GM18507 (cell line): ENCODE data around the gene TRIO.
"Not testable (repeated sequence)": the region's sequence is repeated elsewhere in the genome, so short reads cannot be mapped to it uniquely, and the experiment has no call there.

Source experiments
- DNase-seq: peaks from one replicate; pipeline ENCODE4 v3.0.0; 2011; ENCODE audit warnings: low read depth; ENCODE audit not compliant: insufficient read length; ENCODE audit errors: extremely low spot score
- FAIRE-seq: peaks from 2 replicates; lab custom pipeline; 2011; peaks lifted over from hg19 to GRCh38; lab: Jason Lieb, UNC

Gene TRIO

DNA sequence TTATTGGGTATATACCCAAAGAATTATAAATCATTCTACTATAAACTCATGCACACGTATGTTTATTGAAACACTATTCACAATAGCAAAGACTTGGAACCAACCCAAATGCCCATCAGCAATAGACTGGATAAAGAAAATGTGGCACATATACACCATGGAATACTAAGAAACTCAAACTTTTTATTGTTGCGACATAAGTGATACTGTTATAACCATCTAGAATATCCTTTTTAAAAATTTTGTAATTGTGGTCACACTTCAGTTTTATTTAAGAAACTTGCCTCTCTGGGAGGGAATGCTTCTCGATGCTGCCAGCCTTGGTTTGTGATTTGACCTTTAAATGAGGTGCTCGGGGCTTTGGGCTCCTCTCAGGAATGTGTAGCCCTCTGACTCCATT, 237.6 kb downstream of the TRIO start:
- FAIRE-seq: no peak
- DNase-seq: no peak

- DNase-seq (no peak), FAIRE-seq (no peak)
Observed at GRCh38 chr5:14382640-14383039, 239.5 kb downstream of the TRIO start.

DNA sequence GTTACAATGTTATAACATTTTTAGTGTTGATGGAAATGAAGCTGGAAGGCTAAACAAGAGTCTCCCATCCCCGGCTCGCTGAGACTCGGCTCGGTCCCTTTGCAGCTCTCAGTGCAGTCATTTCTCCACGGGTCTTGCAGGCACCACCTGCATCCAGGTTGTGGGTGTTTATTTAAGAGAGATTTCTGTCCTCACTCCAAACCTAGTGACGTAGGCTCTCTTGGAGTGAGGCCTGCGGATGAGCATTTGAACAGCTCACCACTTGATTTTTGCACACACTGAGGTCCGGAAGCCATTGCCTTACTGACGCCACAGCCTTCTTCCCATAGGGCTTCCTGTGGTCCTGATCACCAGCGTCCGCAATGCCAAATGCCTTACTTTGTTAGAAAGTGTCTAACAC, 240.8 kb downstream of the TRIO start:
- DNase-seq (no peak), FAIRE-seq (no peak)

DNA sequence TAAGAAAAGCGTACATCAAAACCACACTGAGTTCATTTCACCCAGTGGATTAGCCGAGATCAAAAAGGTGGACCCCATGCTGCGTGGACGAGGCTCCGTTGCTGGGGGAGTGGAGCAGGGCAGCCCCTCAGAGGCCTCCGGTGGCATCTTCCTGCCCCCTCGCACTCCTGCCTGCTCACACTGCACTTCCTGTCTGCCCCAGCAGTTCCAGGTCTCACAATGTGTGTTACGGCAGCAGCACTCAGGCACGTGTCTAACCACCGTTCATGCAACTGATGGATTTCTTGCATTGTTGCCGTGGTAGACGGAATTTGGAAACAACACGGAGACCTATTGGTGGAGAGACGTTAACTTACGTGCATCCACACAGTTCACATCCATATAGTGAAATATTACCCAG, 241.9 kb downstream of the TRIO start:
- FAIRE-seq (no peak), DNase-seq (no peak)

GRCh38 chr5:14386884-14387624, 243.9 kb downstream of the TRIO start:
- no peak for DNase-seq
- FAIRE-seq: no peak

DNA sequence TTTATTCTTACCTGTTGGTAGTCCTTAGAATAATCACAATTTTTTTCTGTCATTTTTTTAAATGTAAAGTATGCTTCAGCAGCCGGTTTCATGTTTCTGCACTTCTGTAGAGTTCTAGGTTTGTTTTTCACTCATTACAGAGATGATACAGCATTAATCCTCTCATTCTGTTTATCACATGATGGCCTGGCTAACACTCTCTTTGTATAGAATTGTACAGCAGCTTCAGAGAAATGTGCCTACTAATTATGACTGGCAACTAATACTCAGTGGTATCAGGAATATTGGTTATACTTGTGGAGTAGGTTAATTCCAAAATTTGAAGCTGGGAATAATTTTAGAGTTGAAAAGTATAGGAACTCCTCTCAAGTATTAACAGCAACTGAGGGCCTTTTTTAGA, 245.6 kb downstream of the TRIO start:
- FAIRE-seq (no peak), DNase-seq (no peak)

DNA sequence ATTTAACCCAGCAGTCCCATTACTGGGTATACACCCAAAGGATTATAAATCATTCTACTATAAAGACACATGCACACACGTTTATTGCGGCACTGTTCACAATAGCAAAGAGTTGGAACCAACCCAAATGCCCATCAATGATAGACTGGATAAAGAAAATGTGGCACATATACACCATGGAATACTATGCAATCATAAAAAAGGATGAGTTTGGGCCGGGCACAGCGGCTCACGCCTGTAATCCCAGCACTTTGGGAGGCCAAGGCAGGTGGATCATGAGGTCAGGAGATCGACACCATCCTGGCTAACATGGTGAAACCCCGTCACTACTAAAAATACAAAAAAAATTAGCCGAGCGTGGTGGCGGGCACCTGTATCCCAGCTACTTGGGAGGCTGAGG, 249.4 kb downstream of the TRIO start:
- DNase-seq, FAIRE-seq: not testable (repeated sequence)

DNA sequence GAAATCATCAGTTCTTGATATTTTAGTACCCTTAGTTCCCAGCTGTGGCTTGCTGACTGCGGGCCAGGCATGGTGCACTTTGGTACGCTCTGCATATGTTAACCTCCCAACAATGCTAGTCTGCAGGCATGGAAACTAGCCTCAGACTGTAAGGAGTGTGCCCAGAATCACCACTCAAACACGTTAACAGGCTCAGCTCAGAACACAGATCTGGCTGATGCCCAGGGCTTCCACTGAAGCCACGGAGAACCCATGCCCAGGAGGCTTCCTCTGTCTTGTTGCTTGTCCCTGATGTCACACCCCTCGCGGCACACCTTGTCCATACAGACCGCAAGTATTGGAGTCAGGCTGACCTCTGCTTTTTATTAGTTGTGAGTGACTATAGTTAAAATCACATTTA, 251.2 kb downstream of the TRIO start:
- no peak for DNase-seq
- no peak for FAIRE-seq

GRCh38 chr5:14395411-14395810, 252.3 kb downstream of the TRIO start:
- FAIRE-seq (no peak), DNase-seq (no peak)

- DNase-seq (no peak), FAIRE-seq (no peak)
Observed at GRCh38 chr5:14396066-14396465, 252.9 kb downstream of the TRIO start.

DNA sequence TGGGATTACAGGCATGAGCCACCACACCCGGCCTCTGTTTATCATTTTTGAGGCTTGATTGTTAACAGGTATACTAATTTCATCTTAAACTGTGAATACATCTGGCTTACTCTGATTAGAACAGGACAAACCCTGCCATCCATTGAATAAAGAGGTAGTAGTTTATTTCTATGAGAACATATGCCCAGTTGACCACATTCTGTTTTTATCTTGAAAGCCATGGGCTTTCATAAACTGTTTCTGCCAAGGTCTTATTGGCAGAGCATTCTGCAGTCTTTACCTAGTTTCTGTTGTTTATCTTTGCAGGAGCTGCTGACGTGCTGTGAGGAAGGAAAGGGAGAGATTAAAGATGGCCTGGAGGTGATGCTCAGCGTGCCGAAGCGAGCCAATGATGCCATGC, 253.6 kb downstream of the TRIO start:
- DNase-seq (no peak), FAIRE-seq (no peak)

- no peak for DNase-seq
Observed at GRCh38 chr5:14397717-14398116, 254.6 kb downstream of the TRIO start.

GRCh38 chr5:14399054-14399692, 256.0 kb downstream of the TRIO start:
- FAIRE-seq: no peak

More at GRCh38 chr5:14397717-14398116, 254.6 kb downstream of the TRIO start:
- FAIRE-seq: no peak

DNA sequence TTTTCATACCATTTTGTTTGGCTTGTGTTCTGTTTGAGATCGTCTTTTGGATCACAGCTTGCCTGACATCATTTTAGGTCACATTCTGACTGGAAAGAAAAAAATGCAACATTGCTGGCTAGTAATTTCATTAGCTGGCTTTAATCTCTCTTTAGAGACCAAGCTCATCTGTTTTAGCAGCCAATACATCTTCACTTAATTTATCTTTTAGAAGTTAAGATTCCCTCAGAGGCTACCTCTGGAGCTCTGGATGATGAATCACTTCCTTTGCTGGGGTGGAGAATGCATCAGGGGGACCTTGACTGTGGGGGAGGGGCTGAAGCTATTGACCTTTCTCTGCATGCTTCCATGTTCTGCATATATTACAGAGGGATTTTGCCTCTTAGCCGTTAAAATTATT, 256.9 kb downstream of the TRIO start:
- DNase-seq (no peak), FAIRE-seq (no peak)

More at GRCh38 chr5:14399054-14399692, 256.0 kb downstream of the TRIO start:
- no peak for DNase-seq

- DNase-seq: no peak
- FAIRE-seq: no peak
Observed at GRCh38 chr5:14400611-14401010, 257.5 kb downstream of the TRIO start.

DNA sequence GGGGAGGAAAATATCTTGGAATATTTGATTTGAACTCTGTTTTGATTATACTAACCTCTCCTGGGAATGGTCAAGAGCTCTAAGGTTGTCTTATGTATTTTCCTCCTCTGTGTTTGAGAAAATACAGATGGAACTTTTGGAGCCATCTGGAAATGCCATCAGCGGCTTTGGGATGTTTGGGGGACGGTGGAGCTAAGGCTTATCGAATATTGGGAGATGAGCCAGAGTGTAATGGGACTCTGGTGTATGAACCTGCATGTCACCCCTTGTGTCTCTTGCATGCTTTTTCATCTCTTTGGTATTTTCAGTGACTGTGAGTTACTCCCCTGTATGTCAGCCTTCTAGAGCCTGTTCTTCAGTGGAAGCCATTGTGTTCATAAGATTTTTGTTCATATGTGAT, 258.5 kb downstream of the TRIO start:
- FAIRE-seq (no peak), DNase-seq (no peak)

DNA sequence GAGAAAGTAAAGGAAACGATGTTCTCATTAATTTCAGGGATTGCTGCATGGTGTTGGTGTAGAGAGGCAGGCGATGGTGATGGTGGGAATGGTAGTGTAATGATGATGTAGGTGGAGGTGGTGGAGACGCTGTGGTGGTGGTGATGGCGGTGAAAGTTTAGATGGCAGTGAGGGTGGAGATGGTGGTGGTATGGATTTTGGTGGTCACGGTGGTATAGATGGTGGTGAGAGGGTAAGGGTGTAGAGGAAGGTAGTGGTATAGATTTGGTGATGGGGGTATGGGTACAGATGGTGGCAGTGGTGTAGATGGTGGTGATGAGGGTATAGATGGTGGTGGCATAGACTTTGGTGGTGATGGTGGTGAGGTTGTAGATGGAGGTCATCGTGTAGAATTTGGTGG, 259.3 kb downstream of the TRIO start:
- DNase-seq: no peak
- FAIRE-seq: no peak

DNA sequence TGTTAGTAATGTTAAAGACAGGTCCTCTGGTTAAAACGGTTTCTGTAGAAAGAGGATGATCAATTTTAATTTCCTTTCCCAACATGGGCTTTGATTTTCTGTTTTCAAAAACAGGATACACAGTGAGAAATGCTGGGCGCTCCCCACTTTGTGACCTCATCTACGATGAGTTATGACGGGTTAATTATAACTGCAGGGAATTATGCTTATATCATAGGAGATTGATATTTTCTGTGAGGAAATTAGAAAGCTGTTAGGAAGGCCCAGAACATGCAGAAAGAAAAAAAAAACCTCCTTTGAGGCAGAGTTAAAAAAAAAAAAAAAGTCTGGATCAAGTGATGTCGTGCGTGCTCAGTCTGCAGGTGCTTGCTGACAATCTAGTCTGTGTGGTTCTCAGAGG, 261.6 kb downstream of the TRIO start:
- no peak for FAIRE-seq
- DNase-seq: no peak

DNA sequence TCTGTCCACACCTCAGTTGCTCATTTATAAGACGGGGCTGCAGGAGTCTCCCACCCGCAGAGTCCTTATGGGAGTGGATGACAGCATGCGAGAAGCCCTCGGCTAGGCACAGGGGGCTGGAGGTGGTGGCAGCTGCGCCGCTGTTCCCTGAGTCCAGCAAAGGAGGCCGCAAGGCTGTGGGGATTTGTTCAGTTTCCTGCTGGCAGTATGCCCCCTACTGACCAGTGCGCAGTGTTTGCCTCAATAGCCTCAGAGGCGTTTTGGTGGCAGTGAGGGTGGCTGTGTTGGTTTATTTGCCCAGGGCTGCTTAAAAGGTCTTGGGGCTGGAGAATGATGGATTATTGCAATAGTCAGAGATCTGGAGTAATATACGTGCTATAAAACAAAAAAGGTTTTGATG, 262.1 kb downstream of the TRIO start:
- DNase-seq: no peak

GRCh38 chr5:14405706-14406553, 262.8 kb downstream of the TRIO start:
- FAIRE-seq (no peak), DNase-seq (no peak)

More for the DNA sequence above, 262.1 kb downstream of the TRIO start:
- FAIRE-seq: no peak

DNA sequence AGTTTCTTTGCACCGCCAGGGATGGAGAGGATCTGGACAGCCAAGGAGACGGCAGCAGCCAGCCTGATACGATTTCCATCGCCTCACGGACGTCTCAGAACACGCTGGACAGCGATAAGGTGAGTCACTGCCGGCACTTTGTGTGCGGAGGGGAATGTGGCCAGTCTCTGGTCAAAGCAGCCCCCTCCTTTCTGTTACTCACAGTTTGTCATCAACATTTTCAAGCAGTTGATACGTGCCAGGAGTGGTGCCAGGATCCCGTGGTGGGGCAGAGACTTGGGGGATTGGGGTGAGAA, 263.4 kb downstream of the TRIO start:
- FAIRE-seq (no peak), DNase-seq (no peak)
